ENCODE measurements around the gene GNS.

The GNS gene

DNA sequence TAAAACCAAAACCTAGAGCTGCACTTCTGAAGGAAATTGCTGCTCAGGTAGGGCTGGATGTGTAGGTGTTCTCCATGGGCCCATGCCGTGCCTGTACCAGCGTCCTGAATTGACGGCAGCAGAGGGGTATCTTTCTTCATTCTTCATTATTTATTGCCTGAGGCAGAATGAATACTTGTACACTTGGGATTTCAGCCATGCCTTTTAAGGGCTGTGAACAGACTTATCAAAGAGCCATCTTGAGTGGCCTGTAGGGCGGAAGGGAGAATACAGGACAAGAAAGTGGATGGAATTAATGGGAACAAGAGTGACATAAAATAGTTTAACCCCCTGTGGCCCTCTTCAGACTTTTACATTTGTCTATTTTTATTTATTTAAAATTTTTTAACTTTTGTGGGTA lies 87.5 kb downstream of the GNS start:
- DNase-seq: no peak

DNA sequence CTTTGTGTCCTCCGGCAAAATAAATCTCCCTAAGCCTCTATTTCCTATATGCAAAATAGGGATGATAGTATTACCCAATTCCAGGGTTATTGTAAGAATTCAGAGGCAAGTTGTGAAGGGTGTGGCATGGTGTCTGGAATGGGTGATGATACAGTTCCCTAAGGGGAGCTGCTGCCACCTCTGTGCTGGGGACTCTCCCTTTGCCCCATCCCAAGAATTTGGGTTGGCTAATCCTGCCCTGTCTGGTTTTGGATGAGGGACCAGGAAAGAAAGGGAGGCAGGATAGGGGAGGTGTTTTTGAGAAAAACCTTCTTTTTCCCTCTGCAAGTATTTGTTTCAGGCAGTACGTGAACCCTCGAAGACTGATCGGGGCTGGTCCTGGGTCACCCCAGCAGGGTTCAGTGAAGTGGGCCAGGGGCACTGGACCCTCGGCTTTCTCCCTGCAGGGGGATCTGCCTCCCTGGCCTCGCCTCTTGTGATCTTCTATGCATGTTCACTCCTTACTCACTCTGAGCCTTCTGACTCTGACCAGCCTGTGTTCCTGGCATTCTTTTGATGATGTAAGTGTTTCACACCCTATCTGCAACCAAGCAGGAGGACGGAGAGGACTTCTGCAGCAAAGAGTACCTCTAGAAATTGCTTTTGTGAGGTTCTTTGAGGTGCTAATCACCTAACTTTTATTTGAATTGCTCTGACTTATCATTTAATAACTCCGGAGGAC lies 88.1 kb downstream of the GNS start:
- DNase-seq: no peak

DNA sequence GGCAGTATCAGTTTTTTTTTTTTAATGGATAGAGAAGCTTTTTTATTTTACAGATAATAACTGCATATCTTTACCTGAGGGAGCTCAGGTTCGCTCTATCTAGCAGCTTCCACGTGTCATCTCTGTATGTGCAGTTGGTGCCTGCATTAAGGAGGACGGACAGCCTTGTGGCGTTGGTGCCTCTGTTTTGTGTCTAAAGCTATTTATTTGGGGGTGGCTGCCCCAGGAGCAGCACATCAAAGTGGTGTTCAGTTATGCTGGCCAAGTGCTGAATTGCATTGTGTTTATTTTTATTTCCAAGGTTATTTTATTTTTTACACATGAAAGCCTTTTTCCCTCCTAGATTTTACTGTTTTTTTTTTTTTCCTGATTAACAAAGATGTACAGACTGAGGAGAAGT lies 89.2 kb downstream of the GNS start:
- DNase-seq: no peak

DNA sequence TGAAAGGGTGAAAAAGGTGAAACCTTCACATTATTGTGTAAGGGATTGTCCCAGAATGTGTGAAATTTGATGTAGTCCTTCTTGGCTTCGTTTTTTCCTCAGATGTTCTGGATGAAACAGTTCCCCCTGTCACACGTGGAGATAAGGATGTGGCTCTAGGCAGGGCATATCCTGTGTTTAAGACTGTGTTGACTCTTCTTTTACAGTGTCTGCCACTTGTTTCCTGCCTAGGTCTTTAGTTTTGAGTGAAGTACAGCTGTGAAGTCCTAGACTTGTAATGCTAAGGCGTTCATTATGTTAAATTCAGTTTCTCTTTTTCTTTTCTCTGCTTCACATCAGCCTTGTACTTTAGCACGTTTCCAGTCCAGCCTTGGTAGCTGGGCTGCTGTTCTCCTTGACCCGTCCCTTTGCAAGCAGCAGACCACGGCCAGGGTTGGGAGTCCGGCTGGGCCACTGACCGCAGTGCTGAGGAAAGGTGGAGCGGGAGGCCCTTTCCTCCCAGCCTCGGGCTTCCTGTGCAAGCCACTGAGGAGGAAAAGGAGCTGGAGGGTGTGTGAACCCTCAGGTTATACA lies 89.8 kb downstream of the GNS start:
- no peak for DNase-seq

DNA sequence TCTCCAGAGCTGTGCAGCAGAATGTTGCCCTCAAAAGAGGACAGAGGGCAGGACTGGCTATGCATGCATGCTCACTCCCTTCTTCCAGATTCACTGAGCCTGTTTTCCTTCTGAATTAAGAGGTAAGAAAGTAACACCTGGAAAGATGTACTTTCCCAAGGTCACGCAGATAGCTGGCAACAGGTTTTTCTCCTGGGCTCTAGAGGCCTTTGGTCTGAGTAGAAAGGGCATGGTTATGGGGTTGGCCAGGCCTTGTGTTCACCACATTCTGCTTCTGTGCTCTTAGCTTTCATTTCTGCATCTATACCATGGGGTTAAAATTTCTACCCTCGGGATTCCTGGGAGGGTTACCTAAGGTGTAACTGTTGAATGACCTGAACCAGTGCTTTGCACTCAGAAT lies 91.4 kb downstream of the GNS start:
- no peak for DNase-seq

DNA sequence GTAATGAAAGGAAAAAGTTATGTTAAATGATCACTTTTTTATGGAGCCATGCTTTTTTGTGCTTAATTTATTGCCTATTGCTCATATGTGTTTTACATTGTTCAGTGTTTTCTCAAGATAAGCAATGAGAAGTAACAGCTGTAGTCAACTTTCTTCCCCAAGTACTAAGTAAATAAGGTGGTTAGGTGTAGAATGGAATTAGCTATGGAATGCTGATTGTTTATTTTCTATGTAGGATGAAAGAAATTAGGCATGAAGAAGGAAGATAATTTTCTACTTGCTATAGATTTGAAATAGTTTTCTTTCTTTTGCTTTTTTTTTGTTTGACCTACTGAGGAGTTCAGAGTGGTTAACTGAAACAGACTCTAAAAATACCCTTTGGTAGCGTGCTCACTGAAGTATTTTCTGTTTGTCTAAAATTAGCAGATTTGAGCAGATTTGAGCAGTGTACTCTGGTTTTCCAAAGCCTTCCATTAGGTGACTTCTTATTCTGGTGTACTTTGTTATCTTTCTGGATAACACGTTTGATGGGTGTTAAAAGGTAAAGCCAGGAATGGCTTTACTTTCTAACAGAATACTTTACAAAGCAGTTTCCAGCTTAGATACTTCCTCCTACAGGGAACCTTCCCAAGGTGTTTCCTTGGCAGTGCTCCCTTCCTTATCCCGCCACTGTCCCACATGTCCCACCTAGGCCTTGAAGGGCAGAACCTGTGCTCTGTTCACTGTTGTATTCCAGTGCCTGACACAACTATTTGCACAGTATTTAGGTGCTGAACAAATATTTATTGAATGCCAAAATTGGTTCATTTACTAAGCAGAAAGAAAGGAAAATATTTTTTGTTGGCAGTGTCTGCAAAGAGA lies 92.9 kb downstream of the GNS start:
- no peak for DNase-seq

DNA sequence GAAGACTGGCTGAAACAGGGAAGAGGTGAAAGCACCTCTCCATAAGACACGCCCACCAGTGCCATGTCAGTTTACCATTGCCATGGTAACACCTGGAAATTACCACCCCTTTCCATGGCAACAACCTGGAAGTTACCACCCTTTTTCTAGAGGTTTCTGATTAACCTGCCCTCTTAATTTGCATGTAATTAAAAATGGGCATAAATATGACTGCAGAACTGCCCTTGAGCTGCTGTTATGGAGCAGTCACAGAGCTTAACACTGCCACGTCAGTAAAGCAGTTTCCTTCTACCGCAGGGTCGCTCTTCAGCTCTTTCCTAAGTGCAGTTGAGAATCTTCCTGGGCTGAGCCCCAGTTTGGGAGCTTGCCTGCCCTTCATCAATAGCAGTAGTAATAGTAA lies 93.7 kb downstream of the GNS start:
- DNase-seq: peak; percentile 45
